HEK293T (cell line): Measurements from ENCODE around the gene ADA.

Experiments used
- ARNT ChIP-seq: fragments of 450-650 bp; IDR thresholded peaks from 2 replicates; pipeline ENCODE4 v1.6.1; 2017; ENCODE audit warnings: mild to moderate bottlenecking
- BHLHE40 ChIP-seq: fragments of 450-650 bp; IDR thresholded peaks from 2 replicates; pipeline ENCODE4 v1.6.1; 2016; ENCODE audit warnings: mild to moderate bottlenecking, moderate library complexity, borderline replicate concordance
- CTBP1 ChIP-seq: fragments of 450-650 bp; IDR thresholded peaks from 2 replicates; pipeline ENCODE4 v1.6.1; 2016; ENCODE audit warnings: borderline replicate concordance
- ELF4 ChIP-seq: fragments of 450-650 bp; IDR thresholded peaks from 2 replicates; pipeline ENCODE4 v1.6.1; 2017; ENCODE audit warnings: antibody characterized with exemption
- FOXM1 ChIP-seq: fragments of 450-650 bp; IDR thresholded peaks from 2 replicates; pipeline ENCODE4 v1.6.1; 2017; ENCODE audit warnings: mild to moderate bottlenecking, borderline replicate concordance
- LEF1 ChIP-seq: fragments of 450-650 bp; IDR thresholded peaks from 2 replicates; pipeline ENCODE4 v1.6.1; 2017; ENCODE audit warnings: mild to moderate bottlenecking, borderline replicate concordance
- SP1 ChIP-seq: fragments of 450-650 bp; IDR thresholded peaks from 2 replicates; pipeline ENCODE4 v1.6.1; 2017
- SUZ12 ChIP-seq: fragments of 450-650 bp; IDR thresholded peaks from 2 replicates; pipeline ENCODE4 v1.6.1; 2016; ENCODE audit warnings: mild to moderate bottlenecking
- TARDBP ChIP-seq: fragments of 450-650 bp; IDR thresholded peaks from 2 replicates; pipeline ENCODE4 v1.6.1; 2016
- TF ChIP-seq, protein P1 (sequence below): fragments of 450-650 bp; IDR thresholded peaks from 2 replicates; pipeline ENCODE4 v1.6.1; 2016

- no peak for TF ChIP-seq SP1
- TF ChIP-seq FOXM1 = no peak
- no peak for TF ChIP-seq SUZ12
- no peak for TF ChIP-seq BHLHE40
- TF ChIP-seq ARNT = no peak
- no peak for TF ChIP-seq ELF4
- TF ChIP-seq, protein P1, sequence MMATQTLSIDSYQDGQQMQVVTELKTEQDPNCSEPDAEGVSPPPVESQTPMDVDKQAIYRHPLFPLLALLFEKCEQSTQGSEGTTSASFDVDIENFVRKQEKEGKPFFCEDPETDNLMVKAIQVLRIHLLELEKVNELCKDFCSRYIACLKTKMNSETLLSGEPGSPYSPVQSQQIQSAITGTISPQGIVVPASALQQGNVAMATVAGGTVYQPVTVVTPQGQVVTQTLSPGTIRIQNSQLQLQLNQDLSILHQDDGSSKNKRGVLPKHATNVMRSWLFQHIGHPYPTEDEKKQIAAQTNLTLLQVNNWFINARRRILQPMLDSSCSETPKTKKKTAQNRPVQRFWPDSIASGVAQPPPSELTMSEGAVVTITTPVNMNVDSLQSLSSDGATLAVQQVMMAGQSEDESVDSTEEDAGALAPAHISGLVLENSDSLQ = no peak
- no peak for TF ChIP-seq LEF1
- no peak for TF ChIP-seq TARDBP
- no peak for TF ChIP-seq CTBP1
These were observed 27.3 kb downstream of the ADA start for GRCh38 chr20:44624152-44624551.
